Stomach (tissue), 4 donors: ENCODE measurements around the gene SLC25A4.

ENCODE experiments used
- CTCF ChIP-seq, 7 experiments: fragments of 450-650 bp in 4 of 7; fragments of 200-600 bp in 3 of 7; sonication (generic) in 3 of 7; IDR thresholded peaks; one replicate each; pipeline ENCODE4 v1.5.1; 2016 to 2019; ENCODE audit warnings: antibody characterized with exemption in 7 of 7, control low read depth in 2 of 7, mild to moderate bottlenecking in 1 of 7
- EP300 ChIP-seq: sonication (generic); formaldehyde crosslinking; IDR thresholded peaks from one replicate; pipeline ENCODE4 v1.6.1; 2017; ENCODE audit warnings: antibody characterized with exemption
- POLR2A ChIP-seq, 4 donors: fragments of 450-650 bp; IDR thresholded peaks; one replicate each; pipeline ENCODE4 v1.6.1; 2016; ENCODE audit warnings: antibody characterized with exemption in 4 of 4, control low read depth in 2 of 4, mild to moderate bottlenecking in 1 of 4, moderate library complexity in 1 of 4
- POLR2AphosphoS5 ChIP-seq, 3 donors: sonication (generic); formaldehyde crosslinking; IDR thresholded peaks; one replicate each; pipeline ENCODE4 v1.6.1; 2016; ENCODE audit warnings: antibody characterized with exemption in 3 of 3

GRCh38 chr4:185109736-185110135 is 33.3 kb upstream of the SLC25A4 start:
- TF ChIP-seq EP300 (no peak), CTCF (IDR thresholded peaks at IDR 0.05) (no peak), POLR2AphosphoS5 (IDR thresholded peaks at IDR 0.05) (no peak), POLR2A (IDR thresholded peaks at IDR 0.05) (no peak)
